ENCODE measurements around the gene ATP9A. TPM values are rescaled to one million over a fixed set of nuclear protein-coding genes. Genes with fewer than 3 reads are reported as not detected.

ATP9A gene
- total and polyA plus RNA-seq, 2 of the 4 experiments (the other 2 are of a cell fraction) = 10.6 to 22.4 TPM

GRCh38 chr20:51656726-51657260 is 111.4 kb downstream of the ATP9A start:
- Histone ChIP-seq H4K5ac (ENCODE audit: low read depth, low read length) (no peak overlapping the region), H2AK9ac (replicated peaks; ENCODE audit: low read depth, low read length, poor library complexity) (no peak overlapping the region), H2BK20ac (ENCODE audit: low read depth, low read length) (no peak overlapping the region), H3K27ac (ENCODE audit: insufficient read depth, low read length) (no peak overlapping the region), H3K9me3 (ENCODE audit: control insufficient read depth, insufficient read depth, low read length) (no peaks in the 10 kb centered on the region), H3K79me1 (ENCODE audit: low read depth in 1 of 2, low read length in 2 of 2) (peaks cover 2 to 30% of the 10 kb centered on the region in 2 experiments; a peak in 2 of 4 replicates), H2BK15ac (ENCODE audit: low read depth, low read length) (no peak overlapping the region), H3K4ac (ENCODE audit: low read depth, low read length) (no peak overlapping the region), H2AFZ (replicated peaks; ENCODE audit: low read length, poor library complexity) (no peak overlapping the region), H3K27me3 (ENCODE audit: control insufficient read depth, insufficient read depth, low read length) (no peaks in the 10 kb centered on the region), H4K8ac (ENCODE audit: low read depth in 2 of 2, low read length in 2 of 2) (no peak overlapping the region), H3K56ac (ENCODE audit: extremely low read depth, insufficient read depth, low read length) (no peak overlapping the region), H2BK5ac (ENCODE audit: low read depth, low read length, poor library complexity, severe bottlenecking) (no peak overlapping the region), H2AK5ac (ENCODE audit: low read depth, low read length) (no peak overlapping the region), H3K4me3 (ENCODE audit: insufficient read depth, low read depth, low read length) (no peak overlapping the region), H3K4me1 (ENCODE audit: control insufficient read depth, insufficient read depth, low read length) (peaks cover 6% of the 10 kb centered on the region), H3K9ac (ENCODE audit: low read depth, low read length) (no peak overlapping the region), H2BK120ac (ENCODE audit: low read depth, low read length) (no peak overlapping the region), H3K18ac (ENCODE audit: low read depth, low read length) (no peak overlapping the region), H3K23ac (ENCODE audit: low read depth, low read length) (no peak overlapping the region), H3K9me1 (ENCODE audit: insufficient read depth, low read length) (peaks cover 9% of the 10 kb centered on the region; the same call in 1 of the 2 replicates), H4K20me1 (ENCODE audit: insufficient read depth, low read length) (peaks cover 9% of the 10 kb centered on the region; the same call in 1 of the 2 replicates), H3K4me2 (ENCODE audit: low read depth, low read length) (no peak overlapping the region), H3K14ac (replicated peaks; ENCODE audit: low read depth, low read length) (no peak overlapping the region), H4K91ac (ENCODE audit: insufficient read depth, low read depth, low read length) (no peak overlapping the region), H3K36me3 (ENCODE audit: control insufficient read depth, insufficient read depth, low read length) (peaks cover 5% of the 10 kb centered on the region)
- in situ Hi-C loops (cut with MboI; ENCODE audit: low sequenced_read_pairs) (no loop called here), intact Hi-C loops (cut with micrococcal nuclease) (no loop called here), dilution Hi-C loops (cut with HindIII; ENCODE audit: low sequenced_read_pairs, unreplicated experiment) (no loop called here)
- BruUV-seq (replicated peaks) = no TSS peak
- ChIA-PET CTCF (no interaction called here), POLR2A (ENCODE audit: unreplicated experiment) (no interaction called here)
- TF ChIP-seq RCOR1 (IDR thresholded peaks at IDR 0.05; ENCODE audit: insufficient replicate concordance, low read length) (no peak), MXI1 (IDR thresholded peaks at IDR 0.05; ENCODE audit: borderline replicate concordance, low read depth, low read length) (no peak), CEBPB (IDR thresholded peaks at IDR 0.05; ENCODE audit: low read depth, low read length) (no peak), USF2 (IDR thresholded peaks at IDR 0.05; ENCODE audit: low read depth, low read length) (no peak), POLR2A (IDR thresholded peaks at IDR 0.05; ENCODE audit: low read depth, low read length) (no peak), FOS (IDR thresholded peaks at IDR 0.05; ENCODE audit: low read depth, low read length) (no peak), MAFK (IDR thresholded peaks at IDR 0.05; ENCODE audit: low read depth, low read length) (no peak), SMC3 (IDR thresholded peaks at IDR 0.05; ENCODE audit: low read depth, low read length) (no peak)
- TF ChIP-seq, protein P1, sequence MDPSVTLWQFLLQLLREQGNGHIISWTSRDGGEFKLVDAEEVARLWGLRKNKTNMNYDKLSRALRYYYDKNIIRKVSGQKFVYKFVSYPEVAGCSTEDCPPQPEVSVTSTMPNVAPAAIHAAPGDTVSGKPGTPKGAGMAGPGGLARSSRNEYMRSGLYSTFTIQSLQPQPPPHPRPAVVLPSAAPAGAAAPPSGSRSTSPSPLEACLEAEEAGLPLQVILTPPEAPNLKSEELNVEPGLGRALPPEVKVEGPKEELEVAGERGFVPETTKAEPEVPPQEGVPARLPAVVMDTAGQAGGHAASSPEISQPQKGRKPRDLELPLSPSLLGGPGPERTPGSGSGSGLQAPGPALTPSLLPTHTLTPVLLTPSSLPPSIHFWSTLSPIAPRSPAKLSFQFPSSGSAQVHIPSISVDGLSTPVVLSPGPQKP (IDR thresholded peaks at IDR 0.05; ENCODE audit: borderline replicate concordance, low read depth, low read length) = no peak
- ATAC-seq (ENCODE audit: low read depth) (no peak), DNase-seq (no peak)
- 98% methylated on average over 7 of the region's 21 CpGs; no CpG with 5 or more reads in 1 of the 2 experiments for WGBS, 2 experiments (ENCODE audit: extremely low coverage in 2 of 2, insufficient read length in 1 of 2)
